Measurements from ENCODE around the gene TMA16.

DNA sequence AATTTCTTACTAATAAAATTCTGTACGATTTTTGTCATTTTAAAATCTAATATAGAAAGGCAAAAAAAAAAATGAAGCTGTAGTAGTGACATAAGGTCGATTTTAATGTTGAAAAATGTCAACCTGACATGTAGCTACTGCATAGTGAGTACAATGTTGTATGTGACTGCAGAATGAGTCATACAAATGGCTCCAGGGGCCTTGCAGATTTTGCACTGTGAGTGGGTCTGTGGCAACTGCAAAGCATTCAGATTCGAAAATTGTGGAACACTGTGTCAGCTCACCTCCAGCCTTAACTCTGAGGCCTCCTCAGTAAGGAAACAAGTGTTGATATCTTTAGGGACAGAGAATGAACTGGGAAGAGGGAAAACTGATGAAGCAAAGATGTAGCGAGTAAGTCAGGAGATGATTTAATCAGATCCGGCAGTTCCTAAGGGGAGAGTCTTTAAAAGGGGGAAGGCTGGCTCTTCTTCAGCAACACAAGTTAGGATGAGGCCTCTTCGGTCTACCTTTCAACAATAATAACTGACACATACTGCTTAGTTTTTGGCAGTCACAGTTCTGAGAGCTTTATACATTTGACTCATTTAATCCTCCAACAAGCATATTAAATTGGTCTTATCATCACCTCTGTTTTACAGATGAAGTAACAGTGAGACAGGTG is 45.8 kb upstream of the TMA16 start:
- TF ChIP-seq, protein P1, sequence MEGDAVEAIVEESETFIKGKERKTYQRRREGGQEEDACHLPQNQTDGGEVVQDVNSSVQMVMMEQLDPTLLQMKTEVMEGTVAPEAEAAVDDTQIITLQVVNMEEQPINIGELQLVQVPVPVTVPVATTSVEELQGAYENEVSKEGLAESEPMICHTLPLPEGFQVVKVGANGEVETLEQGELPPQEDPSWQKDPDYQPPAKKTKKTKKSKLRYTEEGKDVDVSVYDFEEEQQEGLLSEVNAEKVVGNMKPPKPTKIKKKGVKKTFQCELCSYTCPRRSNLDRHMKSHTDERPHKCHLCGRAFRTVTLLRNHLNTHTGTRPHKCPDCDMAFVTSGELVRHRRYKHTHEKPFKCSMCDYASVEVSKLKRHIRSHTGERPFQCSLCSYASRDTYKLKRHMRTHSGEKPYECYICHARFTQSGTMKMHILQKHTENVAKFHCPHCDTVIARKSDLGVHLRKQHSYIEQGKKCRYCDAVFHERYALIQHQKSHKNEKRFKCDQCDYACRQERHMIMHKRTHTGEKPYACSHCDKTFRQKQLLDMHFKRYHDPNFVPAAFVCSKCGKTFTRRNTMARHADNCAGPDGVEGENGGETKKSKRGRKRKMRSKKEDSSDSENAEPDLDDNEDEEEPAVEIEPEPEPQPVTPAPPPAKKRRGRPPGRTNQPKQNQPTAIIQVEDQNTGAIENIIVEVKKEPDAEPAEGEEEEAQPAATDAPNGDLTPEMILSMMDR (conservative IDR thresholded peaks at IDR 0.05 in 1 of 2, IDR thresholded peaks at IDR 0.05 in 1 of 2; ENCODE audit: low read depth in 1 of 2, low read length in 2 of 2): no peak
- no peak for TF ChIP-seq EZH2 (IDR thresholded peaks at IDR 0.05; ENCODE audit: low read length, missing control alignments)
